Measurements from ENCODE around the gene ELMOD3. TPM values are rescaled to one million over a fixed set of nuclear protein-coding genes. Genes with fewer than 3 reads are reported as not detected.

The ELMOD3 gene
- total and polyA plus RNA-seq, 9 of the 15 experiments (the other 6 are each of a cell fraction or from before 2014, with no cell fraction given): 2.7 to 18.7 (median 11.6) TPM

DNA sequence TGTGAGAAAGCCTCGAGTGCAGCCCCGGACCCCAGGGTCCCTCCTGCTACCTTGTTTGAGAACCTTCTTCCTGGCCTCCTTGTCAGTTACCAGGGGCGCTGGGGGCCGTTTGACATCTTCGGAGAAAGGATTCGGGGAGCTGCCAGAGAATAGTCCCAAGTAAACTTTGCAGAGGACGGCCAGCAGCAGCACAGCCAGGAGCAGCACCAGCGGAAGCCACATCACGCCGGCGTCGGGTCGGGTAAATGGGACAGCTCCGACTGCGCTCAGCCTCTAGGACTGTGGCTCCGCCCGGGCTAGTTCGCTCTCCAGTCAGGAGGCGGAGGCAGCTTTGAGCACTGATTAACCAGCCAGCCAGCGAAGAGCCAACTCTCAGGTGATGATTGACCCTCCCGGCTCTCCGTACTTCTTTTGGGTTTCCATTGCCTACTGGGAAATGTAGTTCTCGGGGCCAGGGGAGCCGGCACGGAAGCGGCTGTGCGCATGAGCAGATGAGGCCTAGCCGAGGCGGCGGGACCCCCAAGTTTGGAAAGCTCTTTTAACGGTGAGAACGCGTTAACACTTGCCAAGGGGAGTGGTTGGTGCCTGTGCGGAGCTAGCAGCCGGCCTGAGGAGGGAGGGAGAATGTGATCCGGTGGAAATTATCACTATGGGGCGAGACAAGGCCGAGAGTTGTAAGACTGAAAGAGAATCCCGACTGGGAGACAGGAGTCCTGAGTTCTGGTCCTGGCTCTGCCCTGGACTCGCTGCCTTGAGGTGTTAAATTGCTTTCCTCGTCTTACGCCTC is at the start of gene ELMOD3, which contains the start of gene RETSAT (continued):
- TF ChIP-seq, protein P1, sequence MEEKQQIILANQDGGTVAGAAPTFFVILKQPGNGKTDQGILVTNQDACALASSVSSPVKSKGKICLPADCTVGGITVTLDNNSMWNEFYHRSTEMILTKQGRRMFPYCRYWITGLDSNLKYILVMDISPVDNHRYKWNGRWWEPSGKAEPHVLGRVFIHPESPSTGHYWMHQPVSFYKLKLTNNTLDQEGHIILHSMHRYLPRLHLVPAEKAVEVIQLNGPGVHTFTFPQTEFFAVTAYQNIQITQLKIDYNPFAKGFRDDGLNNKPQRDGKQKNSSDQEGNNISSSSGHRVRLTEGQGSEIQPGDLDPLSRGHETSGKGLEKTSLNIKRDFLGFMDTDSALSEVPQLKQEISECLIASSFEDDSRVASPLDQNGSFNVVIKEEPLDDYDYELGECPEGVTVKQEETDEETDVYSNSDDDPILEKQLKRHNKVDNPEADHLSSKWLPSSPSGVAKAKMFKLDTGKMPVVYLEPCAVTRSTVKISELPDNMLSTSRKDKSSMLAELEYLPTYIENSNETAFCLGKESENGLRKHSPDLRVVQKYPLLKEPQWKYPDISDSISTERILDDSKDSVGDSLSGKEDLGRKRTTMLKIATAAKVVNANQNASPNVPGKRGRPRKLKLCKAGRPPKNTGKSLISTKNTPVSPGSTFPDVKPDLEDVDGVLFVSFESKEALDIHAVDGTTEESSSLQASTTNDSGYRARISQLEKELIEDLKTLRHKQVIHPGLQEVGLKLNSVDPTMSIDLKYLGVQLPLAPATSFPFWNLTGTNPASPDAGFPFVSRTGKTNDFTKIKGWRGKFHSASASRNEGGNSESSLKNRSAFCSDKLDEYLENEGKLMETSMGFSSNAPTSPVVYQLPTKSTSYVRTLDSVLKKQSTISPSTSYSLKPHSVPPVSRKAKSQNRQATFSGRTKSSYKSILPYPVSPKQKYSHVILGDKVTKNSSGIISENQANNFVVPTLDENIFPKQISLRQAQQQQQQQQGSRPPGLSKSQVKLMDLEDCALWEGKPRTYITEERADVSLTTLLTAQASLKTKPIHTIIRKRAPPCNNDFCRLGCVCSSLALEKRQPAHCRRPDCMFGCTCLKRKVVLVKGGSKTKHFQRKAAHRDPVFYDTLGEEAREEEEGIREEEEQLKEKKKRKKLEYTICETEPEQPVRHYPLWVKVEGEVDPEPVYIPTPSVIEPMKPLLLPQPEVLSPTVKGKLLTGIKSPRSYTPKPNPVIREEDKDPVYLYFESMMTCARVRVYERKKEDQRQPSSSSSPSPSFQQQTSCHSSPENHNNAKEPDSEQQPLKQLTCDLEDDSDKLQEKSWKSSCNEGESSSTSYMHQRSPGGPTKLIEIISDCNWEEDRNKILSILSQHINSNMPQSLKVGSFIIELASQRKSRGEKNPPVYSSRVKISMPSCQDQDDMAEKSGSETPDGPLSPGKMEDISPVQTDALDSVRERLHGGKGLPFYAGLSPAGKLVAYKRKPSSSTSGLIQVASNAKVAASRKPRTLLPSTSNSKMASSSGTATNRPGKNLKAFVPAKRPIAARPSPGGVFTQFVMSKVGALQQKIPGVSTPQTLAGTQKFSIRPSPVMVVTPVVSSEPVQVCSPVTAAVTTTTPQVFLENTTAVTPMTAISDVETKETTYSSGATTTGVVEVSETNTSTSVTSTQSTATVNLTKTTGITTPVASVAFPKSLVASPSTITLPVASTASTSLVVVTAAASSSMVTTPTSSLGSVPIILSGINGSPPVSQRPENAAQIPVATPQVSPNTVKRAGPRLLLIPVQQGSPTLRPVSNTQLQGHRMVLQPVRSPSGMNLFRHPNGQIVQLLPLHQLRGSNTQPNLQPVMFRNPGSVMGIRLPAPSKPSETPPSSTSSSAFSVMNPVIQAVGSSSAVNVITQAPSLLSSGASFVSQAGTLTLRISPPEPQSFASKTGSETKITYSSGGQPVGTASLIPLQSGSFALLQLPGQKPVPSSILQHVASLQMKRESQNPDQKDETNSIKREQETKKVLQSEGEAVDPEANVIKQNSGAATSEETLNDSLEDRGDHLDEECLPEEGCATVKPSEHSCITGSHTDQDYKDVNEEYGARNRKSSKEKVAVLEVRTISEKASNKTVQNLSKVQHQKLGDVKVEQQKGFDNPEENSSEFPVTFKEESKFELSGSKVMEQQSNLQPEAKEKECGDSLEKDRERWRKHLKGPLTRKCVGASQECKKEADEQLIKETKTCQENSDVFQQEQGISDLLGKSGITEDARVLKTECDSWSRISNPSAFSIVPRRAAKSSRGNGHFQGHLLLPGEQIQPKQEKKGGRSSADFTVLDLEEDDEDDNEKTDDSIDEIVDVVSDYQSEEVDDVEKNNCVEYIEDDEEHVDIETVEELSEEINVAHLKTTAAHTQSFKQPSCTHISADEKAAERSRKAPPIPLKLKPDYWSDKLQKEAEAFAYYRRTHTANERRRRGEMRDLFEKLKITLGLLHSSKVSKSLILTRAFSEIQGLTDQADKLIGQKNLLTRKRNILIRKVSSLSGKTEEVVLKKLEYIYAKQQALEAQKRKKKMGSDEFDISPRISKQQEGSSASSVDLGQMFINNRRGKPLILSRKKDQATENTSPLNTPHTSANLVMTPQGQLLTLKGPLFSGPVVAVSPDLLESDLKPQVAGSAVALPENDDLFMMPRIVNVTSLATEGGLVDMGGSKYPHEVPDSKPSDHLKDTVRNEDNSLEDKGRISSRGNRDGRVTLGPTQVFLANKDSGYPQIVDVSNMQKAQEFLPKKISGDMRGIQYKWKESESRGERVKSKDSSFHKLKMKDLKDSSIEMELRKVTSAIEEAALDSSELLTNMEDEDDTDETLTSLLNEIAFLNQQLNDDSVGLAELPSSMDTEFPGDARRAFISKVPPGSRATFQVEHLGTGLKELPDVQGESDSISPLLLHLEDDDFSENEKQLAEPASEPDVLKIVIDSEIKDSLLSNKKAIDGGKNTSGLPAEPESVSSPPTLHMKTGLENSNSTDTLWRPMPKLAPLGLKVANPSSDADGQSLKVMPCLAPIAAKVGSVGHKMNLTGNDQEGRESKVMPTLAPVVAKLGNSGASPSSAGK (IDR thresholded peaks at IDR 0.05): no peak; the same call in 1 of the 2 replicates
- TF ChIP-seq POLR2H (tag; IDR thresholded peaks at IDR 0.05; ENCODE audit: low read depth) (peak; percentile 90), SMAD1 (IDR thresholded peaks at IDR 0.05; ENCODE audit: low read depth, low read length, partially characterized antibody) (peak; percentile 21), PHF20 (IDR thresholded peaks at IDR 0.05; ENCODE audit: partially characterized antibody) (peak; percentile 98), SP1 (CRISPR knock-in tag; IDR thresholded peaks at IDR 0.05) (peak; percentile 75; the same call in 1 of the 2 replicates), RBM39 (optimal IDR thresholded peaks at IDR 0.05; ENCODE audit: low read depth, low read length) (peak; percentile 40), STAT6 (CRISPR knock-in tag; IDR thresholded peaks at IDR 0.05) (no peak; the same call in 1 of the 2 replicates), HIVEP1 (CRISPR knock-in tag; IDR thresholded peaks at IDR 0.05) (no peak), CBX1 (IDR thresholded peaks at IDR 0.05; ENCODE audit: low read depth) (peak; percentile 52; the same call in 1 of the 2 replicates), ZNF586 (CRISPR knock-in tag; conservative IDR thresholded peaks at IDR 0.05) (no peak), GTF2A2 (tag; IDR thresholded peaks at IDR 0.05) (no peak)
- TF ChIP-seq, protein P2, sequence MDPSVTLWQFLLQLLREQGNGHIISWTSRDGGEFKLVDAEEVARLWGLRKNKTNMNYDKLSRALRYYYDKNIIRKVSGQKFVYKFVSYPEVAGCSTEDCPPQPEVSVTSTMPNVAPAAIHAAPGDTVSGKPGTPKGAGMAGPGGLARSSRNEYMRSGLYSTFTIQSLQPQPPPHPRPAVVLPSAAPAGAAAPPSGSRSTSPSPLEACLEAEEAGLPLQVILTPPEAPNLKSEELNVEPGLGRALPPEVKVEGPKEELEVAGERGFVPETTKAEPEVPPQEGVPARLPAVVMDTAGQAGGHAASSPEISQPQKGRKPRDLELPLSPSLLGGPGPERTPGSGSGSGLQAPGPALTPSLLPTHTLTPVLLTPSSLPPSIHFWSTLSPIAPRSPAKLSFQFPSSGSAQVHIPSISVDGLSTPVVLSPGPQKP (CRISPR knock-in tag; IDR thresholded peaks at IDR 0.05): no peak

All from K562 (cell line).